Measurements from ENCODE around the gene DAAM1.

The DAAM1 gene

GRCh38 chr14:59147007-59147406 is 41.5 kb upstream of the DAAM1 start:
- Histone ChIP-seq H3K4me3 (ENCODE audit: low read depth, low read length) (no peak overlapping the region), H3K9ac (no peak overlapping the region), H3K27ac (no peak overlapping the region), H3K36me3 (ENCODE audit: control insufficient read depth, insufficient read depth, low read length) (no peaks in the 10 kb centered on the region), H3K4me1 (no peaks in the 10 kb centered on the region), H3K9me3 (ENCODE audit: control insufficient read depth, low read length) (no peaks in the 10 kb centered on the region), H3K79me2 (no peaks in the 10 kb centered on the region), H3K27me3 (ENCODE audit: control insufficient read depth, insufficient read depth, low read length) (no peaks in the 10 kb centered on the region), H2AFZ (no peak overlapping the region), H3K4me2 (ENCODE audit: low read length) (no peak overlapping the region)
- no peak for TF ChIP-seq CTCF (IDR thresholded peaks at IDR 0.05)

- Histone ChIP-seq H3K9me3 (ENCODE audit: control insufficient read depth, low read length) (no peaks in the 10 kb centered on the region), H3K27me3 (ENCODE audit: control insufficient read depth, insufficient read depth, low read length) (no peaks in the 10 kb centered on the region), H3K79me2 (no peaks in the 10 kb centered on the region), H3K4me2 (ENCODE audit: low read length) (no peak overlapping the region), H3K9ac (no peak overlapping the region), H2AFZ (no peak overlapping the region), H3K27ac (no peak overlapping the region), H3K4me1 (no peaks in the 10 kb centered on the region), H3K36me3 (ENCODE audit: control insufficient read depth, insufficient read depth, low read length) (no peaks in the 10 kb centered on the region), H3K4me3 (ENCODE audit: low read depth, low read length) (no peak overlapping the region)
- TF ChIP-seq CTCF (IDR thresholded peaks at IDR 0.05) = no peak
Measured at GRCh38 chr14:59148334-59148900, 40.0 kb upstream of the DAAM1 start.

GRCh38 chr14:59150990-59151389 is 37.5 kb upstream of the DAAM1 start:
- Histone ChIP-seq H3K4me2 (ENCODE audit: low read length) (no peak overlapping the region), H3K36me3 (ENCODE audit: control insufficient read depth, insufficient read depth, low read length) (no peaks in the 10 kb centered on the region), H3K9me3 (ENCODE audit: control insufficient read depth, low read length) (no peaks in the 10 kb centered on the region), H3K79me2 (no peaks in the 10 kb centered on the region), H3K4me3 (ENCODE audit: low read depth, low read length) (no peak overlapping the region), H3K4me1 (no peaks in the 10 kb centered on the region), H3K27me3 (ENCODE audit: control insufficient read depth, insufficient read depth, low read length) (no peaks in the 10 kb centered on the region), H2AFZ (no peak overlapping the region), H3K27ac (no peak overlapping the region), H3K9ac (no peak overlapping the region)
- TF ChIP-seq CTCF (IDR thresholded peaks at IDR 0.05) = no peak

GRCh38 chr14:59154373-59154772 is 34.1 kb upstream of the DAAM1 start:
- H3K4me2 ChIP-seq (ENCODE audit: low read length) = no peak overlapping the region
- no peaks in the 10 kb centered on the region for H3K79me2 ChIP-seq
- no peak overlapping the region for H3K9ac ChIP-seq
- H3K4me3 ChIP-seq (ENCODE audit: low read depth, low read length) = no peak overlapping the region
- H2AFZ ChIP-seq = no peak overlapping the region
- H3K9me3 ChIP-seq (ENCODE audit: control insufficient read depth, low read length) = no peaks in the 10 kb centered on the region
- H3K27ac ChIP-seq = no peak overlapping the region
- no peaks in the 10 kb centered on the region for H3K4me1 ChIP-seq
- no peaks in the 10 kb centered on the region for H3K27me3 ChIP-seq (ENCODE audit: control insufficient read depth, insufficient read depth, low read length)
- no peak for TF ChIP-seq CTCF (IDR thresholded peaks at IDR 0.05)
- H3K36me3 ChIP-seq (ENCODE audit: control insufficient read depth, insufficient read depth, low read length) = no peaks in the 10 kb centered on the region

- H2AFZ ChIP-seq = no peak overlapping the region
- H3K27ac ChIP-seq = no peak overlapping the region
- no peaks in the 10 kb centered on the region for H3K79me2 ChIP-seq
- H3K36me3 ChIP-seq (ENCODE audit: control insufficient read depth, insufficient read depth, low read length) = no peaks in the 10 kb centered on the region
- H3K9me3 ChIP-seq (ENCODE audit: control insufficient read depth, low read length) = no peaks in the 10 kb centered on the region
- H3K4me2 ChIP-seq (ENCODE audit: low read length) = no peak overlapping the region
- no peak overlapping the region for H3K9ac ChIP-seq
- no peak for TF ChIP-seq CTCF (IDR thresholded peaks at IDR 0.05)
- no peaks in the 10 kb centered on the region for H3K4me1 ChIP-seq
- H3K4me3 ChIP-seq (ENCODE audit: low read depth, low read length) = no peak overlapping the region
- H3K27me3 ChIP-seq (ENCODE audit: control insufficient read depth, insufficient read depth, low read length) = no peaks in the 10 kb centered on the region
Measured at GRCh38 chr14:59155886-59156285, 32.6 kb upstream of the DAAM1 start.
